CD4-positive, alpha-beta T cell (primary cell): ENCODE data around the gene HDAC3. TPM values are rescaled to one million over a fixed set of nuclear protein-coding genes. Genes with fewer than 3 reads are reported as not detected.

ENCODE experiments used
- ATAC-seq: fragments of 200-7000 bp; cut with Tn5 transposase; one replicate; pipeline ENCODE4 v1.10.0; 2022; ENCODE audit warnings: mild to moderate bottlenecking; ENCODE audit not compliant: poor library complexity
- CTCF ChIA-PET: fragments of 350-600 bp; sonication (Branson Sonifier 250); formaldehyde crosslinking; loops from one replicate; lab custom pipeline; 2021; ENCODE audit warnings: antibody characterized with exemption, inconsistent platforms; lab: Charles Lee
- POLR2A ChIA-PET: fragments of 350-600 bp; sonication (Branson Sonifier 250); formaldehyde crosslinking; loops from one replicate; lab custom pipeline; 2021; ENCODE audit warnings: antibody characterized with exemption, inconsistent platforms; lab: Charles Lee
- DNase-seq, 14 experiments: peaks; one replicate each; pipeline ENCODE4 v3.0.0-alpha.2; 2013 to 2020; ENCODE audit warnings: mixed read lengths in 2 of 14
- H3K27ac ChIP-seq, 2 donors: one replicate each; pipeline versions ENCODE4 v1.5.1 to v1.7.0; 2013; ENCODE audit warnings: low read length in 2 of 2, low read depth in 1 of 2, mild to moderate bottlenecking in 1 of 2
- H3K27me3 ChIP-seq, 2 experiments: 1 replicate in 1 of 2; 2 replicates in 1 of 2; pipeline versions ENCODE4 v1.6.1 to v1.7.0; 2013; ENCODE audit warnings: low read length in 2 of 2, control low read depth in 1 of 2, mild to moderate bottlenecking in 1 of 2, moderate library complexity in 1 of 2; ENCODE audit not compliant: insufficient read depth in 2 of 2, control insufficient read depth in 1 of 2
- H3K36me3 ChIP-seq: one replicate; pipeline ENCODE4 v1.6.1; 2013; ENCODE audit warnings: low read length, control low read depth; ENCODE audit not compliant: insufficient read depth
- H3K4me1 ChIP-seq: one replicate; pipeline ENCODE4 v1.6.1; 2013; ENCODE audit warnings: low read length, control low read depth; ENCODE audit not compliant: insufficient read depth
- H3K4me3 ChIP-seq: one replicate; pipeline ENCODE4 v1.5.1; 2013; ENCODE audit warnings: mild to moderate bottlenecking, low read length, moderate library complexity
- H3K9me3 ChIP-seq, 2 experiments: 1 replicate in 1 of 2; 2 replicates in 1 of 2; pipeline versions ENCODE4 v1.6.1 to v1.7.0; 2013; ENCODE audit warnings: low read length in 2 of 2, mild to moderate bottlenecking in 2 of 2, control low read depth in 1 of 2, moderate library complexity in 1 of 2; ENCODE audit not compliant: control insufficient read depth in 1 of 2, insufficient read depth in 1 of 2
- H3K27ac Mint-ChIP-seq: one replicate; pipeline ENCODE4 v1.8.0; 2020; ENCODE audit warnings: mixed read lengths
- H3K27me3 Mint-ChIP-seq: one replicate; pipeline ENCODE4 v1.8.0; 2021; ENCODE audit warnings: mixed read lengths
- H3K36me3 Mint-ChIP-seq: one replicate; pipeline ENCODE4 v1.8.0; 2021; ENCODE audit warnings: low read depth, mixed read lengths
- H3K4me1 Mint-ChIP-seq: one replicate; pipeline ENCODE4 v1.8.0; 2021; ENCODE audit warnings: low read depth, mixed read lengths
- H3K4me3 Mint-ChIP-seq: one replicate; pipeline ENCODE4 v1.8.0; 2020; ENCODE audit warnings: mild to moderate bottlenecking, mixed read lengths
- H3K9me3 Mint-ChIP-seq: one replicate; pipeline ENCODE4 v1.8.0; 2020; ENCODE audit warnings: mixed read lengths
- intact Hi-C, 2 experiments: fragments of 100-400 bp; cut with DNase I in 1 of 2; cut with micrococcal nuclease in 1 of 2; formaldehyde crosslinking; loops; one replicate each; pipeline versions ENCODE4 v1.15.1 to v1.9.0; 2023 to 2025; cut with DNase I, micrococcal nuclease
- total RNA-seq, 174 experiments: library from RNA in 2 of 174; stranded (reverse) in 2 of 174; gene quantifications; one replicate each; pipeline ENCODE4 v1.2.3 and lab custom pipeline; 2021 to 2026
- TF ChIP-seq, protein P1 (sequence below): fragments of 200-600 bp; IDR thresholded peaks from one replicate; pipeline ENCODE4 v1.8.0; 2022; ENCODE audit warnings: antibody characterized with exemption, mild to moderate bottlenecking

HDAC3 gene
- total RNA-seq, 2 experiments from 2014 or later: 51.1 to 52.7 TPM

DNA sequence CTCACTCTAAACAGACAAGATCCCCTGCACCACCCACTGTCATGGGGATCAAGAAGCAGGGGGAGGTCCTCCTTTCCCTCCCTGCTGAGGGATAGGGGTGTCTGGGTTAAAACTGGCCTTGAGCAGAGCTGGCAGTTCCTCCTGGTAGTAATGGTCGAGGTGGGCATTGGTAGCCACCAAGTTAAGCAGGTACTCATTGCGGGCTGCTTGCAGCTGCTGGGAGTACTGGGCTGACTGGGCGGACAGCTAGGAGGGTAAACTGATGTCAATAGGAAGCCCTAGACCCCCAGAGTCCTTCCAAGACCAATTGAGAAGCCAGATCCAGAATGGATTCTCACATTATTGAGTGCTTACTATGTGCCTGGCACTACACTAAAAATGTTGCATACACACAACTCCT is 11.2 kb upstream of the HDAC3 start:
- intact Hi-C loops: no loop called here

DNA sequence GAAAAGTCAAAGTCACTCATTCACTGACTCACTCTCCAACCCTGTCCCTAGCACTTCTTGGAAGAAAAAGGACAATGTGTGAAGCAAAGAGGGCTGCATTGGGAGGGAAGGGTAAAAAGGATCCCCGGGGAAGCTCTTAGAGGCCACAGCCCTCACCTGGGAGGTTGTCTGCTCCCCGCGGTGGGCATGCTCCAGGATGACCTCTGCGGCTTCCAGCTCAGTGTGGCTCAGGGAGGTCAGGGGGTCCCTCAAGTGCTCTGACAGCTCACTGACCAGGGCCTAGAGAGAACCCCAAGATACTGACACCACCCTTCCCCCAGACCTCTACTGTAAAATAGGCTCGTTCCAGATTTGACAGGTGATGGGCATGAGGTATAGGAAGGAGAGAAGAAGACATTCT is 10.6 kb upstream of the HDAC3 start:
- DNase-seq (no peak), ATAC-seq (no peak)
- Histone ChIP-seq H3K36me3 (peaks cover 53% of the 10 kb centered on the region), H3K27me3 (no peaks in the 10 kb centered on the region), H3K9me3 (no peaks in the 10 kb centered on the region), H3K4me1 (peaks cover 27% of the 10 kb centered on the region), H3K4me3 (no peak overlapping the region), H3K27ac (no peak overlapping the region)
- TF ChIP-seq, protein P1, sequence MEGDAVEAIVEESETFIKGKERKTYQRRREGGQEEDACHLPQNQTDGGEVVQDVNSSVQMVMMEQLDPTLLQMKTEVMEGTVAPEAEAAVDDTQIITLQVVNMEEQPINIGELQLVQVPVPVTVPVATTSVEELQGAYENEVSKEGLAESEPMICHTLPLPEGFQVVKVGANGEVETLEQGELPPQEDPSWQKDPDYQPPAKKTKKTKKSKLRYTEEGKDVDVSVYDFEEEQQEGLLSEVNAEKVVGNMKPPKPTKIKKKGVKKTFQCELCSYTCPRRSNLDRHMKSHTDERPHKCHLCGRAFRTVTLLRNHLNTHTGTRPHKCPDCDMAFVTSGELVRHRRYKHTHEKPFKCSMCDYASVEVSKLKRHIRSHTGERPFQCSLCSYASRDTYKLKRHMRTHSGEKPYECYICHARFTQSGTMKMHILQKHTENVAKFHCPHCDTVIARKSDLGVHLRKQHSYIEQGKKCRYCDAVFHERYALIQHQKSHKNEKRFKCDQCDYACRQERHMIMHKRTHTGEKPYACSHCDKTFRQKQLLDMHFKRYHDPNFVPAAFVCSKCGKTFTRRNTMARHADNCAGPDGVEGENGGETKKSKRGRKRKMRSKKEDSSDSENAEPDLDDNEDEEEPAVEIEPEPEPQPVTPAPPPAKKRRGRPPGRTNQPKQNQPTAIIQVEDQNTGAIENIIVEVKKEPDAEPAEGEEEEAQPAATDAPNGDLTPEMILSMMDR: no peak
- no peak overlapping the region for H3K27ac Mint-ChIP-seq
- peaks cover 49% of the 10 kb centered on the region for H3K36me3 Mint-ChIP-seq
- no peaks in the 10 kb centered on the region for H3K9me3 Mint-ChIP-seq
- POLR2A ChIA-PET: interaction anchor here (3.0 kb wide), 1 partner anchor 10 kb away, joined by 16 read pairs; the partner anchor contains the start of genes HDAC3 and RELL2
- no peaks in the 10 kb centered on the region for H3K27me3 Mint-ChIP-seq
- CTCF ChIA-PET: interaction anchor here (1.0 kb wide), 1 partner anchor 10 kb away, joined by 4 read pairs; the partner anchor contains the start of genes HDAC3 and RELL2
- peaks cover 29% of the 10 kb centered on the region for H3K4me1 Mint-ChIP-seq
- no peak overlapping the region for H3K4me3 Mint-ChIP-seq
- intact Hi-C loops: no loop called here

More for the DNA sequence above, 11.2 kb upstream of the HDAC3 start:
- Histone ChIP-seq H3K27ac (no peak overlapping the region), H3K27me3 (no peaks in the 10 kb centered on the region), H3K9me3 (no peaks in the 10 kb centered on the region), H3K36me3 (peaks cover 49% of the 10 kb centered on the region), H3K4me1 (peaks cover 28% of the 10 kb centered on the region), H3K4me3 (no peak overlapping the region)
- Mint-ChIP-seq H3K27ac (no peak overlapping the region), H3K4me1 (peaks cover 34% of the 10 kb centered on the region), H3K36me3 (peaks cover 45% of the 10 kb centered on the region), H3K9me3 (no peaks in the 10 kb centered on the region), H3K27me3 (no peaks in the 10 kb centered on the region), H3K4me3 (no peak overlapping the region)
- ATAC-seq (no peak), DNase-seq (no peak)
- TF ChIP-seq, protein P1: no peak
- POLR2A ChIA-PET: interaction anchor here (3.0 kb wide), 1 partner anchor 10 kb away, joined by 16 read pairs; the partner anchor contains the start of genes HDAC3 and RELL2
- CTCF ChIA-PET: no interaction called here

- intact Hi-C loops: no loop called here
- DNase-seq: no peak
- H3K27ac Mint-ChIP-seq: no peak overlapping the region
- H3K36me3 Mint-ChIP-seq: peaks cover 59% of the 10 kb centered on the region
- Histone ChIP-seq H3K9me3 (no peaks in the 10 kb centered on the region), H3K4me1 (peaks cover 17% of the 10 kb centered on the region), H3K36me3 (peaks cover 60% of the 10 kb centered on the region), H3K27ac (no peak overlapping the region), H3K27me3 (no peaks in the 10 kb centered on the region), H3K4me3 (no peak overlapping the region)
- ChIA-PET CTCF (no interaction called here), POLR2A (interaction anchor here (0.8 kb wide), 1 partner anchor 9 kb away, joined by 3 read pairs; the partner anchor contains the start of genes HDAC3 and RELL2)
- TF ChIP-seq, protein P1: no peak
- no peaks in the 10 kb centered on the region for H3K9me3 Mint-ChIP-seq
- no peak for ATAC-seq
- no peaks in the 10 kb centered on the region for H3K27me3 Mint-ChIP-seq
- no peak overlapping the region for H3K4me3 Mint-ChIP-seq
- H3K4me1 Mint-ChIP-seq: peaks cover 21% of the 10 kb centered on the region
Measured at GRCh38 chr5:141646026-141646425, 9.4 kb upstream of the HDAC3 start.
